Natural killer cell (primary cell): ENCODE results near the gene FHL3. TPM values are rescaled to one million over a fixed set of nuclear protein-coding genes. Genes with fewer than 3 reads are reported as not detected.

Source experiments
- ATAC-seq, 3 donors: fragments of 150-1000 bp in 2 of 3; fragments of 200-7000 bp in 1 of 3; cut with Tn5 transposase; 1 replicate in 1 of 3; 2 replicates in 2 of 3; pipeline ENCODE4 v1.10.0; 2021; ENCODE audit warnings: mild to moderate bottlenecking in 2 of 3, moderate library complexity in 2 of 3
- DNase-seq, 2 donors: peaks; one replicate each; pipeline versions ENCODE4 v3.0.0 to v3.0.0-alpha.2; 2013 to 2021; ENCODE audit warnings: mixed read lengths in 1 of 2
- H3K27ac ChIP-seq: one replicate; pipeline ENCODE4 v1.5.1; 2013; ENCODE audit warnings: mild to moderate bottlenecking, low read length
- H3K27me3 ChIP-seq: one replicate; pipeline ENCODE4 v1.6.1; 2013; ENCODE audit warnings: low read length; ENCODE audit not compliant: control insufficient read depth, insufficient read depth
- H3K36me3 ChIP-seq: one replicate; pipeline ENCODE4 v1.6.1; 2013; ENCODE audit warnings: low read length; ENCODE audit not compliant: control insufficient read depth, insufficient read depth
- H3K4me1 ChIP-seq: one replicate; pipeline ENCODE4 v1.6.1; 2013; ENCODE audit warnings: low read length; ENCODE audit not compliant: control insufficient read depth, insufficient read depth
- H3K4me3 ChIP-seq: one replicate; pipeline ENCODE4 v1.5.1; 2013; ENCODE audit warnings: low read length
- H3K9me3 ChIP-seq: one replicate; pipeline ENCODE4 v1.6.1; 2013; ENCODE audit warnings: low read length; ENCODE audit not compliant: control insufficient read depth, insufficient read depth
- H3K27ac Mint-ChIP-seq, 2 donors: one replicate each; pipeline ENCODE4 v1.8.0; 2022; ENCODE audit warnings: mild to moderate bottlenecking in 2 of 2, mixed read lengths in 2 of 2, moderate library complexity in 1 of 2
- H3K27me3 Mint-ChIP-seq, 2 donors: one replicate each; pipeline ENCODE4 v1.8.0; 2022; ENCODE audit warnings: low read depth in 2 of 2, mixed read lengths in 2 of 2
- H3K36me3 Mint-ChIP-seq: one replicate; pipeline ENCODE4 v1.8.0; 2022; ENCODE audit warnings: mixed read lengths
- H3K4me1 Mint-ChIP-seq, 2 donors: one replicate each; pipeline ENCODE4 v1.8.0; 2022; ENCODE audit warnings: mixed read lengths in 2 of 2
- H3K4me3 Mint-ChIP-seq: one replicate; pipeline ENCODE4 v1.8.0; 2022; ENCODE audit warnings: mild to moderate bottlenecking, moderate library complexity, mixed read lengths
- H3K9me3 Mint-ChIP-seq, 2 donors: one replicate each; pipeline ENCODE4 v1.8.0; 2022; ENCODE audit warnings: mixed read lengths in 2 of 2
- WGBS: methylation state at CpG from one replicate; pipeline ENCODE4 v1.1.7; 2013; ENCODE audit warnings: missing lambda C conversion rate; ENCODE audit not compliant: insufficient coverage; 5-methylcytosine and 5-hydroxymethylcytosine counted together
- intact Hi-C: fragments of 100-400 bp; cut with micrococcal nuclease; formaldehyde crosslinking; loops from one replicate; pipeline ENCODE4 v1.14.2; 2022
- total RNA-seq, 4 donors: library from RNA; stranded (reverse); fragments of 120-200 nt in 1 of 4; gene quantifications; one replicate each; pipeline versions ENCODE4 v1.2.3 to v1.2.4, GENCODE V29; 2013 to 2022
- TF ChIP-seq, protein P1 (sequence below): fragments of 200-600 bp; IDR thresholded peaks from one replicate; pipeline ENCODE4 v1.8.0; 2022; ENCODE audit warnings: antibody characterized with exemption

Gene FHL3
- total RNA-seq, 3 donors from 2014 or later (not counting 1 experiment from before 2014, with no cell fraction given) = 49.3 to 82.6 (median 53.6) TPM

DNA sequence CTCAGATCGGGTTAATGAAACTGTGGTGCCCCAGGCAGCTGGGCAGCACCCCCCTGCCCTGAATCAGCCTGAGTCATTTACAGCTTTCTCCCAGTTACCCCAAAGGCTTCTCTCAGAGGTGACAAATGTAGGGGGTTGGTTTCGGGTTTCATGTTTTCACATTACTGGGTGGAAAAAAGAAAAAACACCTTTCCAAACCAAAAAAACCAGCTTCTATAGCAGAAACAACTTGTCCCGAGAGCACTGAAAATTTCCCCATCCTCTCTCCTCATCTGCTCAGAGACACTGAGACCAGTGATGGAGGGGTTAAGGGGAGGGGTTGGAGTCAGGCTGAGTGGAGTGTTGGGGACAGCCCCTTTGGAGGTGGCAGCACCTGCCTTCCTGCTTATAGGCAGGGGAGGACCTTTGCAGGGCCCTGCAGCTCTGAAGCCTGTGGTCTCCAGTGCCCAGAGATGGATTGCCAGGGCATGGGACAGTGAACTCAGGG lies 22.8 kb upstream of the FHL3 start:
- Histone ChIP-seq H3K9me3 (no peaks in the 10 kb centered on the region), H3K4me3 (no peak overlapping the region), H3K27ac (no peak overlapping the region), H3K36me3 (peaks cover 31% of the 10 kb centered on the region), H3K27me3 (no peaks in the 10 kb centered on the region), H3K4me1 (peaks cover 28% of the 10 kb centered on the region)
- Mint-ChIP-seq H3K4me1 (peaks cover 17 to 49% of the 10 kb centered on the region in 2 donors), H3K4me3 (no peak overlapping the region), H3K36me3 (peaks cover 7% of the 10 kb centered on the region), H3K9me3 (no peaks in the 10 kb centered on the region), H3K27ac (peak overlapping the region; percentile 57 to 62), H3K27me3 (no peaks in the 10 kb centered on the region)
- TF ChIP-seq, protein P1, sequence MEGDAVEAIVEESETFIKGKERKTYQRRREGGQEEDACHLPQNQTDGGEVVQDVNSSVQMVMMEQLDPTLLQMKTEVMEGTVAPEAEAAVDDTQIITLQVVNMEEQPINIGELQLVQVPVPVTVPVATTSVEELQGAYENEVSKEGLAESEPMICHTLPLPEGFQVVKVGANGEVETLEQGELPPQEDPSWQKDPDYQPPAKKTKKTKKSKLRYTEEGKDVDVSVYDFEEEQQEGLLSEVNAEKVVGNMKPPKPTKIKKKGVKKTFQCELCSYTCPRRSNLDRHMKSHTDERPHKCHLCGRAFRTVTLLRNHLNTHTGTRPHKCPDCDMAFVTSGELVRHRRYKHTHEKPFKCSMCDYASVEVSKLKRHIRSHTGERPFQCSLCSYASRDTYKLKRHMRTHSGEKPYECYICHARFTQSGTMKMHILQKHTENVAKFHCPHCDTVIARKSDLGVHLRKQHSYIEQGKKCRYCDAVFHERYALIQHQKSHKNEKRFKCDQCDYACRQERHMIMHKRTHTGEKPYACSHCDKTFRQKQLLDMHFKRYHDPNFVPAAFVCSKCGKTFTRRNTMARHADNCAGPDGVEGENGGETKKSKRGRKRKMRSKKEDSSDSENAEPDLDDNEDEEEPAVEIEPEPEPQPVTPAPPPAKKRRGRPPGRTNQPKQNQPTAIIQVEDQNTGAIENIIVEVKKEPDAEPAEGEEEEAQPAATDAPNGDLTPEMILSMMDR = no peak
- DNase-seq (peak in 1 of 2 donors; percentile 28), ATAC-seq (peak; percentile 25 to 40 (median 25))
- WGBS = 25% methylated on average over 1 of the region's 3 CpGs
- intact Hi-C loops = no loop called here

- Mint-ChIP-seq H3K4me3 (no peak overlapping the region), H3K4me1 (peaks cover 17 to 49% of the 10 kb centered on the region in 2 donors), H3K36me3 (peaks cover 7% of the 10 kb centered on the region), H3K27me3 (no peaks in the 10 kb centered on the region), H3K27ac (no peak overlapping the region), H3K9me3 (no peaks in the 10 kb centered on the region)
- peaks cover 28% of the 10 kb centered on the region for H3K4me1 ChIP-seq
- peaks cover 38% of the 10 kb centered on the region for H3K36me3 ChIP-seq
- H3K4me3 ChIP-seq = no peak overlapping the region
- no peak overlapping the region for H3K27ac ChIP-seq
- ATAC-seq = no peak
- no peak for DNase-seq
- WGBS = 87% methylated on average over 19 of the region's 19 CpGs
- no peaks in the 10 kb centered on the region for H3K27me3 ChIP-seq
- no peaks in the 10 kb centered on the region for H3K9me3 ChIP-seq
- intact Hi-C loops = no loop called here
- TF ChIP-seq, protein P1 = no peak
Observed at GRCh38 chr1:38027201-38028104, 22.1 kb upstream of the FHL3 start.

DNA sequence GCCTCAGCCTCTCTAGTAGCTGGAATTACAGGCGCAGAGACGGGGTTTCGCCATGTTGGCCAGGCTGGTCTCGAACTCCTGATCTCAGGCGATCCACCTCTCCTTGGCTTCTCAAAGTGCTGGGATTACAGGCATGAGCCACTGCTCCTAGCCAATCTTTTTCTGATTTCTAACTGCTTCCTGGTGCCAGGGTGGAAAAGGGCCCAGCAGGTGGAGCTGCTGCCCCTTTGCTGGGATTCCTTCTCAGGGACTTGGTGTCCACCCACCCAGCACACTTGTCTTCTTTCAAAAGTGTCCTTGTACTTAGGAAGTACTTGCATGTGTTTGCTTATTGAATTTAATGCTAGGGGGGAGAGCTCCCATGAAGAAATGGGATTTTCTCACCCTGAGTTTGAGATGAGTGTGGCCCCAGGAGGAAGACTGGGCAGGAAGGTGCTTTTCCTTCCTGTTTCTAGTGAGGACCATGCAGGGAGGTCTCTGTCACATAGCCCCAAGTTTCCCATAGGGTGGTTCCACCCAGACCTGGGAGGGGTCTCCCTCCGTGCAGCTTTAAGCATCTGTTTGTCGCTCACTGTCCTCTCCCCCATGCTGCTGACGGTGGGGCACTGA lies 21.4 kb upstream of the FHL3 start:
- peaks cover 28% of the 10 kb centered on the region for H3K4me1 ChIP-seq
- no peak overlapping the region for H3K4me3 ChIP-seq
- H3K9me3 Mint-ChIP-seq = no peaks in the 10 kb centered on the region
- no peaks in the 10 kb centered on the region for H3K27me3 Mint-ChIP-seq
- H3K27me3 ChIP-seq = no peaks in the 10 kb centered on the region
- no peak overlapping the region for H3K4me3 Mint-ChIP-seq
- peaks cover 17 to 47% of the 10 kb centered on the region in 2 donors for H3K4me1 Mint-ChIP-seq
- WGBS = 88% methylated on average over 8 of the region's 8 CpGs
- peaks cover 7% of the 10 kb centered on the region for H3K36me3 Mint-ChIP-seq
- intact Hi-C loops = no loop called here
- peaks cover 45% of the 10 kb centered on the region for H3K36me3 ChIP-seq
- peak overlapping the region in 1 of 2 donors; percentile 33 for H3K27ac Mint-ChIP-seq
- TF ChIP-seq, protein P1 = no peak
- ATAC-seq = no peak
- peak in 1 of 2 donors; percentile 53 for DNase-seq
- no peaks in the 10 kb centered on the region for H3K9me3 ChIP-seq
- H3K27ac ChIP-seq = no peak overlapping the region
